Immature natural killer cell (primary cell): ENCODE data around the gene ALPG. TPM values are rescaled to one million over a fixed set of nuclear protein-coding genes. Genes with fewer than 3 reads are reported as not detected.
"Not testable (repeated sequence)": the region's sequence is repeated elsewhere in the genome, so short reads cannot be mapped to it uniquely, and the experiment has no call there.

Experiments used
- DNase-seq, 3 donors: peaks; one replicate each; pipeline ENCODE4 v3.0.0; 2022; ENCODE audit warnings: mixed read lengths in 1 of 3
- H3K27ac Mint-ChIP-seq, 6 donors: one replicate each; pipeline ENCODE4 v1.8.0; 2020; ENCODE audit warnings: mixed read lengths in 6 of 6, mild to moderate bottlenecking in 5 of 6, inconsistent platforms in 4 of 6, moderate library complexity in 3 of 6
- H3K27me3 Mint-ChIP-seq, 3 donors: one replicate each; pipeline ENCODE4 v1.8.0; 2020 to 2021; ENCODE audit warnings: low read depth in 3 of 3, mild to moderate bottlenecking in 3 of 3, mixed read lengths in 3 of 3, moderate library complexity in 3 of 3, inconsistent platforms in 1 of 3
- H3K36me3 Mint-ChIP-seq, 3 donors: one replicate each; pipeline ENCODE4 v1.8.0; 2020; ENCODE audit warnings: mixed read lengths in 3 of 3, inconsistent platforms in 2 of 3, mild to moderate bottlenecking in 2 of 3
- H3K4me1 Mint-ChIP-seq, 2 donors: one replicate each; pipeline ENCODE4 v1.8.0; 2020; ENCODE audit warnings: inconsistent platforms in 2 of 2, mild to moderate bottlenecking in 2 of 2, mixed read lengths in 2 of 2, moderate library complexity in 1 of 2
- H3K4me3 Mint-ChIP-seq, 5 donors: one replicate each; pipeline ENCODE4 v1.8.0; 2020; ENCODE audit warnings: mild to moderate bottlenecking in 5 of 5, mixed read lengths in 5 of 5, inconsistent platforms in 3 of 5, moderate library complexity in 3 of 5
- H3K9me3 Mint-ChIP-seq, 6 donors: one replicate each; pipeline ENCODE4 v1.8.0; 2020; ENCODE audit warnings: mild to moderate bottlenecking in 6 of 6, mixed read lengths in 6 of 6, inconsistent platforms in 4 of 6, moderate library complexity in 3 of 6
- polyA plus RNA-seq, 3 donors: library from polyadenylated mRNA; unstranded; fragments of 300-500 nt; fragmentation: Illumina TruSeq; gene quantifications; one replicate each; pipeline ENCODE4 v1.2.3, GENCODE V29; 2021

The ALPG gene
- polyA plus RNA-seq, 3 donors from 2014 or later: not detected

DNA sequence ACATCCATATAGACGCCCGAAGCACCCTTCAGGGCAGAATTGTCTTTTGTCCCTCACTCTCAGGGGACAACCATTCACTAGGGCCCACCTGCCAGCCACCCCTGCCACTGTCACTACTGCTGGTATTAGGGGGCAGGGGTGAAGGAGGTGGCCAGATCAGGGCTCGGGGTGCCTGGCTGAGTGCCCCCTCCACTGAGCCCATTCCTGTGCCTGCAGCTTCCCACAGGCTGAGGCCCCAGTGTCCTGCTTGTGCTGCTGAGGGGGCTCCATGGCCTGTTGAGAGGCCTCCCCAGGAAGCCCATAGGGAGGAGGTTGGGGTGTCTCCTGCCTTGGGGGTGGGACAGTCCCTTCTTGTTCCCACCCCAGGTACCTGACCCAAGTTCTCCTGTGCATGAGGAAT lies 45.0 kb downstream of the ALPG start:
- H3K36me3 Mint-ChIP-seq, DNase-seq, H3K4me1 Mint-ChIP-seq, H3K27me3 Mint-ChIP-seq, H3K4me3 Mint-ChIP-seq, H3K9me3 Mint-ChIP-seq, H3K27ac Mint-ChIP-seq: not testable (repeated sequence)

DNA sequence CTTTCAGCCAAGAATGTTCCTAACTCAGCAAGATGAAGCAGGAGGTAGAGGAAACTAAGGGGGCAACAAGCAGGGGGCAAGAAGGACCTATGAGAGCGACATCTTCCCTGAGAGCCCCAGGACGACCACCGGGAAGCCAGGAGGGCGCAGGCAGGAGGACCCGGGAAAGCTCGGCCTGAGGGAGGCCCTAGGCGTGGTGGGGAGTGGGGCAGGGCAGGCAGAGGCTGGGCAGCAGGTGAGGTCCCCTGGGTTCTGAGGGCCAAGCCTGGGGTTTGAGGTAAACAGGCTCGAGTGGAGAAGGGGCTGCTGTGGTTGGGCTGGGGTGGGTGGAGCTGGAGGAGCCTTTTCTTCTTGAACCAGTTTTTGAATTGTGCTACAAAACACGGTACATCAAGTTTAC lies 48.0 kb downstream of the ALPG start:
- Mint-ChIP-seq H3K36me3 (no peaks in the 10 kb centered on the region), H3K9me3 (no peaks in the 10 kb centered on the region), H3K4me1 (peaks cover 0 to 1% of the 10 kb centered on the region in 2 donors), H3K4me3 (no peak overlapping the region), H3K27me3 (peaks cover 2 to 5% (median 3%) of the 10 kb centered on the region in 3 donors), H3K27ac (no peak overlapping the region)
- no peak for DNase-seq

DNA sequence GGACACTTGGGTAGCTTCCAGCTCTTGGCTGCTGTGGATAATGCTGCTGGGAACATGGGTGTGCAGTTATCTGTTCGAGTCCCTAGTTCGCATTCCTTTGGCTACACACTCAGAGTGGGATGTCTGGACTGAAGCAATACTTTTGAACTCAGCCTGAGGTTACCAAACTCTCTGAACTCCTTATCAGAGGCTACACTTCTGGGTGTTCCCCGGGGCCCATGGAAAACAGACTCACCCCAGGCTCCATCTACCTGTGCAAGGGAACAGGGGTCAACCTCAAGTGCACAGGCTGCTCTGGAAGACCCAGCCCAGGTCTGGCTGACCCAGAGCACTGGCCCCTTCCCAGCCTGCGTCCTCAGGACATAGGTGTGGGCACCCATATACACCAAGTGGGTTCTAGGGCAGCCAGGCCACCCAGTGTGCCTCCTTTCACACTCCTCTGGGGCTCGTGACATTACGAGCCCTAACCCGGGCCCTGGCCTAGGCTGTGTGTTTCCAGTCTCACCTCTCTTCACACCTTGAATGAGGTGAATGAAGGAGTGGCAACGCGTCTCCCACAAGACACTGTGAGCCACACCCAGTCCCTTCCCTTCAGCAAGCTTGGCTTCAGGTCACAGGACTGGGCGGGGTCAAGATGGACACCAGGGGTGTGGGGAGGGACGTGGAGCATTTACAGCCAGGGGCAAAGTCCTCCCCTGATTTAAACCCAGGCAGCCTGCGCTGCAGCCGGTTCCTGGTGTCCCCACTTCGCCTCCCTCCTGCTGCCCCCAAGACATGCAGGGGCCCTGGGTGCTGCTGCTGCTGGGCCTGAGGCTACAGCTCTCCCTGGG lies 49.0 kb downstream of the ALPG start, which contains the start of gene ALPI:
TSS of gene ALPI (plus strand) at position 728 of the 830 bp plus-strand sequence. CDS start at position 775, 47 bp downstream.
- H3K27ac Mint-ChIP-seq: no peak within 1 kb of the TSS
- no peaks in the 10 kb centered on the region for H3K36me3 Mint-ChIP-seq
- H3K4me3 Mint-ChIP-seq: no peak within 1 kb of the TSS
- DNase-seq: no peak
- H3K27me3 Mint-ChIP-seq: peaks cover 3 to 8% (median 3%) of the 10 kb centered on the region in 3 donors
- no peaks in the 10 kb centered on the region for H3K9me3 Mint-ChIP-seq
- H3K4me1 Mint-ChIP-seq: peaks cover 0 to 1% of the 10 kb centered on the region in 2 donors

DNA sequence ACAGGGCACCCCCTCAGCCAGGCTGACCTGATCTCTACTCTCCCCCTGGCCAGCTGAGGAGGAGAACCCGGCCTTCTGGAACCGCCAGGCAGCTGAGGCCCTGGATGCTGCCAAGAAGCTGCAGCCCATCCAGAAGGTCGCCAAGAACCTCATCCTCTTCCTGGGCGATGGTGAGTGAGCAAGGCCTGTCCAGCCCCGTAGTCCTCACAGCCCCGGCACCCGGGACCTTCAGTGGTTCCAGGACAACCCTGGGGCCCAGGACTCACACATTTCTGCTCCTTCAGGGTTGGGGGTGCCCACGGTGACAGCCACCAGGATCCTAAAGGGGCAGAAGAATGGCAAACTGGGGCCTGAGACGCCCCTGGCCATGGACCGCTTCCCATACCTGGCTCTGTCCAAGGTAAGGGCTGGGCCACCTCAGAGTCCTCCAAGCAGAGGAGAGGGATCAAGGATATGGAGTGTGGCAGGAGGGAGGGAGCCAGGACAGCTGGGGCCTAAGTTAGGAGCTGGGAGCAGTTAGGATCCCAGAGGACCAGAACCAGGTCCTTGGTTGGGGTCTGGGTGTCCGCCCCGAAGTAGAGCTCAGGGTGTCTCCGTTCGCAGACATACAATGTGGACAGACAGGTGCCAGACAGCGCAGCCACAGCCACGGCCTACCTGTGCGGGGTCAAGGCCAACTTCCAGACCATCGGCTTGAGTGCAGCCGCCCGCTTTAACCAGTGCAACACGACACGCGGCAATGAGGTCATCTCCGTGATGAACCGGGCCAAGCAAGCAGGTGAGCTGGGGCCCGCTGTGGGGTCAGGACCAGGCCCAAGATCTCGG lies 49.9 kb downstream of the ALPG start:
- Mint-ChIP-seq H3K27ac (no peak overlapping the region), H3K4me3 (no peak overlapping the region), H3K27me3 (peaks cover 3 to 8% (median 5%) of the 10 kb centered on the region in 3 donors), H3K9me3 (no peaks in the 10 kb centered on the region), H3K36me3 (no peaks in the 10 kb centered on the region), H3K4me1 (peaks cover 0 to 1% of the 10 kb centered on the region in 2 donors)
- no peak for DNase-seq

DNA sequence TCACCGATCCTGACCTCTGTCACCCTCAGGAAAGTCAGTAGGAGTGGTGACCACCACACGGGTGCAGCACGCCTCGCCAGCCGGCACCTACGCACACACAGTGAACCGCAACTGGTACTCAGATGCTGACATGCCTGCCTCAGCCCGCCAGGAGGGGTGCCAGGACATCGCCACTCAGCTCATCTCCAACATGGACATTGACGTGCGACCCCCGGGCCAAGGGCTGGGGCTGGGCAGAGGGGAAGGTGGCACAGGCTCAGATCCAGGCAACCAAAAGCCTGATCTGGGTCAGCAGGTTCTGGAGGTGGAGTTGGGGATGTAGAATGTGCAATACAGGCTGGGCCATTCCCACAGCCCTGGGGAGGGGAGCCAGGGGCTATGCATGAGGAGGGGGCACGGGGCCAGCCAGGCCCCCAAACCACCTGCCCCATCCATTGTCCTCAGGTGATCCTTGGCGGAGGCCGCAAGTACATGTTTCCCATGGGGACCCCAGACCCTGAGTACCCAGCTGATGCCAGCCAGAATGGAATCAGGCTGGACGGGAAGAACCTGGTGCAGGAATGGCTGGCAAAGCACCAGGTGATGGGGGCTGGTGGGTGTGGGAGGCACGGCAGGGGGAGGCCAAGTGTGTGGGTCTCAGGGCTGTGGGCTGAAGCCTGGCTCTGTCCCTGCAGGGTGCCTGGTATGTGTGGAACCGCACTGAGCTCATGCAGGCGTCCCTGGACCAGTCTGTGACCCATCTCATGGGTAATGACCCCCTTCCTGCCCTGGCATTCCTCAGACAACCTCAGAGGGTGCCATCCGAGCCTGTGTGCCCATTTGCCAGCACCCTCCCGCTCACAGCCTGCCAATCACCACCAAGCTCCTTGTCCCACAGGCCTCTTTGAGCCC lies 50.7 kb downstream of the ALPG start:
- H3K27ac Mint-ChIP-seq: no peak overlapping the region
- H3K36me3 Mint-ChIP-seq: no peaks in the 10 kb centered on the region
- no peaks in the 10 kb centered on the region for H3K9me3 Mint-ChIP-seq
- no peak for DNase-seq
- H3K27me3 Mint-ChIP-seq: peaks cover 3 to 8% (median 7%) of the 10 kb centered on the region in 3 donors
- H3K4me1 Mint-ChIP-seq: peaks cover 0 to 1% of the 10 kb centered on the region in 2 donors
- no peak overlapping the region for H3K4me3 Mint-ChIP-seq

DNA sequence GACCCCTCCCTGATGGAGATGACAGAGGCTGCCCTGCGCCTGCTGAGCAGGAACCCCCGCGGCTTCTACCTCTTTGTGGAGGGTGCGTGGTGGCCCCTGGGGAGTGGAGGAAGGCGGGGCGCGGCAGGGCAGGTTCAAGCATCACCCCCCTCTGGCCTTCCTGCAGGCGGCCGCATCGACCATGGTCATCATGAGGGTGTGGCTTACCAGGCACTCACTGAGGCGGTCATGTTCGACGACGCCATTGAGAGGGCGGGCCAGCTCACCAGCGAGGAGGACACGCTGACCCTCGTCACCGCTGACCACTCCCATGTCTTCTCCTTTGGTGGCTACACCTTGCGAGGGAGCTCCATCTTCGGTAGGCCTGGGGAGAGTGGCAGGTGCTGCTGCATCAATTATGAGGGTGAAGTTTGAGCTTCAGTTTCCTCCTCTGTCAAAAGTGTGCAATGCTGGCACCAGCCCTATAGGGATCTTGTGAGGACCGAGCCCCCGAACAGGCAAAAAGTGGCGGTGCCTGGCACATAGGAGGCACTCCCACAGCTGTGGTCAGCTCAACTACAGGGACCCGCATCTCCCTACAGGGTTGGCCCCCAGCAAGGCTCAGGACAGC lies 51.5 kb downstream of the ALPG start:
- no peak overlapping the region for H3K27ac Mint-ChIP-seq

DNA sequence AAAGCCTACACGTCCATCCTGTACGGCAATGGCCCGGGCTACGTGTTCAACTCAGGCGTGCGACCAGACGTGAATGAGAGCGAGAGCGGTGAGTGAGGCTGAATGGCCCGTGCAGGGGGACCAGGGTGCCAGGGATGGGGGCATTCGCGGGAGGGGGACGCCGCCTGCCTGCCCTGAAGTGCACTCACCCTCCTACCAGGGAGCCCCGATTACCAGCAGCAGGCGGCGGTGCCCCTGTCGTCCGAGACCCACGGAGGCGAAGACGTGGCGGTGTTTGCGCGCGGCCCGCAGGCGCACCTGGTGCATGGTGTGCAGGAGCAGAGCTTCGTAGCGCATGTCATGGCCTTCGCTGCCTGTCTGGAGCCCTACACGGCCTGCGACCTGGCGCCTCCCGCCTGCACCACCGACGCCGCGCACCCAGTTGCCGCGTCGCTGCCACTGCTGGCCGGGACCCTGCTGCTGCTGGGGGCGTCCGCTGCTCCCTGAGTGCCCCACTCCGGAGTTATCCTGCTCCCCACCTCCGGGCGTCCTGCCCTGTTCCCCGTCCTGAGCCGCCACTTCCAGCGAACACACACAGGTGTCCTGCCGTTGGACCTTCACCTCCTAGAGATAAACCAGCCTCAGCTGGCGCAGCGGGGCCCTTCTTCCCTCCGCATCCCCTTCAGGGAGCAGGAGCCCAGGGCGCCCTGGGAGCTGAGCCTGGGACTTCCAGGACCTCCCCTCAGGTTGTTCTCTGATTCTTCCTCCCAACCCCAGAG lies 52.2 kb downstream of the ALPG start:
- no peak for DNase-seq
- no peaks in the 10 kb centered on the region for H3K36me3 Mint-ChIP-seq
- peaks cover 0 to 1% of the 10 kb centered on the region in 2 donors for H3K4me1 Mint-ChIP-seq
- no peak overlapping the region for H3K27ac Mint-ChIP-seq
- peaks cover 6 to 9% (median 6%) of the 10 kb centered on the region in 3 donors for H3K27me3 Mint-ChIP-seq
- H3K4me3 Mint-ChIP-seq: no peak overlapping the region
- no peaks in the 10 kb centered on the region for H3K9me3 Mint-ChIP-seq

More for the DNA sequence above, 51.5 kb downstream of the ALPG start:
- peaks cover 0 to 1% of the 10 kb centered on the region in 2 donors for H3K4me1 Mint-ChIP-seq
- no peaks in the 10 kb centered on the region for H3K36me3 Mint-ChIP-seq
- H3K27me3 Mint-ChIP-seq: peaks cover 4 to 7% (median 6%) of the 10 kb centered on the region in 3 donors
- DNase-seq: no peak
- H3K4me3 Mint-ChIP-seq: no peak overlapping the region
- no peaks in the 10 kb centered on the region for H3K9me3 Mint-ChIP-seq

DNA sequence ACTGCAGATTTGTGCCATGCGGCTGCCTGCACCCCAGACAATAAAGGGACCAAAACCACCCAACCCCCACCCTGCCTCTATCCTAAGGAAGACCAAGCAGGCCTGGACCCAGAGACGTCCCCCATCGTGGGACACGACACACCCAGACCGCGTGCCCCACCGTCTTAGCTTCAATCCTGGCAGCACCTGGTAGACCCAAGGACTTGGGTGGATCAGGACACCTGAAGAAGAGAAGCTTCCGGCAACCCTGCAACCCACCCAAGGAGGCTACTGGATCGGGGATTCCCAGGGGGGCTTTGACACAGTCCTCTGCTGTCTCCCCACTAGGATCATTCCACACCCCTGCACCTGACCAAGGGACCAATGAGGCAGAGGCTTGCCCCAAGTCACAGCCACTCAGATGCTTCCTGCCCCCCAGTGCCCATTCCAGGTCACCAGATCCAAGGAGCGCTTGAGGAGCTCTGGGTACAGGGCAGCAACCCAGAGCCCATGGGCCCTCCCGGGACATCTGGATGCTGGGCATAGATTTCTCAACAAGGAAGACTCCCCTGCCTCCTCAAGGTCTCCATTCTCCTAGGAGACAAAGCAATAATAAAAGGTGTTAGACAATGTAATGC lies 52.9 kb downstream of the ALPG start:
- no peak for DNase-seq
- peaks cover 6 to 11% (median 6%) of the 10 kb centered on the region in 3 donors for H3K27me3 Mint-ChIP-seq
- no peak overlapping the region for H3K27ac Mint-ChIP-seq
- peaks cover 0 to 1% of the 10 kb centered on the region in 2 donors for H3K4me1 Mint-ChIP-seq
- H3K36me3 Mint-ChIP-seq: no peaks in the 10 kb centered on the region
- no peak overlapping the region for H3K4me3 Mint-ChIP-seq
- no peaks in the 10 kb centered on the region for H3K9me3 Mint-ChIP-seq

DNA sequence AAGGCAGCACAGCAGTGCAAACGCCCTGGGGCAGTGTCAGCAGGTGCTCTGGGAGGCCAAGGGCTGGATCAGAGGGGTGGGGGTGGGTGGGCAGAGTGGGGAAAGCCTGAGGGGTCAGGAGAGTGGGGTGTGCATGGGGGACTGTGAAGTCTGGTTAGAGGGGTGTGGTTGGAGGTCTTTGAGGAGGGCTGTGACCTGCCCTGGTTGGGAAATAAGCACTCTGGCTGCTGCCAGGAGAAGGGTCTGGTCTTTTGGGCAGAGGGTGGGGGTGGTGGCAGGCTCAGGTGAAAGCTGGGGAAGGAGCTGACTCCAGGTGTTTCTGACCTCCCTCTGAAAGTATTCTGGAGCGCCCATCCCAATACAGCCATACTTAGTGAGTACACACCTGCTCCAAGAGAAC lies 53.5 kb downstream of the ALPG start:
- no peaks in the 10 kb centered on the region for H3K9me3 Mint-ChIP-seq

More for the DNA sequence above, 53.5 kb downstream of the ALPG start:
- Mint-ChIP-seq H3K4me3 (no peak overlapping the region), H3K36me3 (no peaks in the 10 kb centered on the region), H3K27me3 (peaks cover 6 to 9% (median 6%) of the 10 kb centered on the region in 3 donors), H3K4me1 (peaks cover 0 to 1% of the 10 kb centered on the region in 2 donors), H3K27ac (no peak overlapping the region)
- no peak for DNase-seq
